ENCODE data around the gene CNPY1.

CNPY1 gene

DNA sequence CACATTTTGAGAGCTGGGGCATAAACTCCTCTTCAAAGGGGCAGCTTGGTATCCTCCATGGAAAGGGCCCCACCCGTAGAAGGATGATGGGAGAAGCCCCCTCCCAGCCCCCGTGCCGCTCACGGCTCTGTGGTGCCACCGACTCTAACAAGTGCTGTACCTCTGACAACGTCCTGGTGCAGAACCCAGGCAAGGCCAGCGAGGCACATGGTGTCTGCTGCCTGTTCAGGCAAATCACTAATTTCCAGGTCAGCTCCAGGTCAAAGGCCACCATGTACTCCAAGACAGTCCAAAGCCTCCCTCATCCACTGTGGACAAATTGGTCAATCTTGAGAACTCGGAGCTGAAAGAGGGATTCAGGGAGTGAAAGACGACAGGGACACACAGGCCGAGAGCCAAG, 11.4 kb upstream of the CNPY1 start:
- DNase-seq, result no peak

DNA sequence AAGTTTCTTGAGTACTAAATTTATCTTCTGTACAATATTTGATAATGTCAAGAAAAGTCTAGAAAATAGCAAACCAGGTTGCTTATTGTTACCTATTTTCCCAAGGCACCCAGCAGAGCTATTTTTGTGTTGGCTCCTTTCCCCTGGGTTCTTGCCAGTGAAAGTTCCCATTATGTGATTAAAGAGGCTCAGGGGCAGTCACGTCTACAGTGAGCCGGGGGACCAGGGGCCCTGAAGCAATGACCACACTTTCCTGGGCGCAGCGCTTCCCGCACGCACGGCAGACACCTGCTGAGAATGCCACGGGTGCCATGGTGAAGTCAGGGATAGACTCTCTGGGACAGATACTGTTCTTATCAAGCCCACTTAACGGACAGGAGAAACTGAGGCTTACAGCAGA, 10.4 kb upstream of the CNPY1 start:
- DNase-seq, result no peak

DNA sequence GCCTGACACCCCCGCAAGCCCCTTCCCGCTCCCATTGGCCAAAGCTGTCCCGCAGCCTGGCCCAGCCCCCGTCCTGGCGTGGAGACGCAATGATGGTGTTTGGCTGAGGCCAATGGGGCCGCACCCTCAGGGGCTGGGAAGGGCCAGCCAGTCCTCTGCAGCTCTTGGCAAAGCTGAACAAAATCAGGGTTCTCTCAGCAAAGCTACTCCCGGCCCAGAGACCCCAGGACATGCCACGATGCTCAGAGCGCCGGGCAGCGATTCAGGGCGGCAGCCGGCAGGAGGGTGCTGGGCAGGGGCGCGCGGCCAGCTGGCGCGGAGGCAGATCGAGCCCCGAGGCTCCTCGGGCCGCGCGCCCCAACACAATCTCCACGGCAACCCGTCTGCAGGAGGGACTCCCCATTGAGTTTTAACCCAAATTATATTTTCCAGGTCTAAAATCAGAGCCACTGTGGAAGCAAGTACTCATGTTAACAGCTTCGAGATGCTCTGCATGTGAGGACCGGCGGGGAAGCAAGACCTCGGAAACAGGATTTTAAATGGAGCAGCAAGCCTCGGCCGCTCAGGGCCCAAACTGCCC, 8.8 kb upstream of the CNPY1 start:
- no peak for DNase-seq

DNA sequence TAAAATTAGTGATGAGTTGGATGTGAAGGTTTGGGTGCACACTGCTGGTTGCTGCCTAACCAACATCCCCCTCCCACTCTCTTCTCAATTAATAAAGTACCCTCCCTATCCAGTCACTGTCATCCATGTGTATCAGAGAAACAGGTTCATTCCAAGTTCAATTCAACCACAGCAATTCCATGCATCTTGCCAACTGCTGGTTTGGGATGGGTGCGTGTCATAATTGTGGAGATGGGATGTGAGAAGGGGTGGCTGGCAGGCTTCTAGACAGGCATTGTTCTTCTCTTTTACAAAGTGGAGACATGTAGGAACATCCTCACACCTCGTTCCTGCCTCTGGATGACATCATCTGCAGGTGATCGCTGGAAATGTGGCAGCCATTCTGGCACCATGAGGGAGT, 7.5 kb upstream of the CNPY1 start:
- DNase-seq, result no peak

DNA sequence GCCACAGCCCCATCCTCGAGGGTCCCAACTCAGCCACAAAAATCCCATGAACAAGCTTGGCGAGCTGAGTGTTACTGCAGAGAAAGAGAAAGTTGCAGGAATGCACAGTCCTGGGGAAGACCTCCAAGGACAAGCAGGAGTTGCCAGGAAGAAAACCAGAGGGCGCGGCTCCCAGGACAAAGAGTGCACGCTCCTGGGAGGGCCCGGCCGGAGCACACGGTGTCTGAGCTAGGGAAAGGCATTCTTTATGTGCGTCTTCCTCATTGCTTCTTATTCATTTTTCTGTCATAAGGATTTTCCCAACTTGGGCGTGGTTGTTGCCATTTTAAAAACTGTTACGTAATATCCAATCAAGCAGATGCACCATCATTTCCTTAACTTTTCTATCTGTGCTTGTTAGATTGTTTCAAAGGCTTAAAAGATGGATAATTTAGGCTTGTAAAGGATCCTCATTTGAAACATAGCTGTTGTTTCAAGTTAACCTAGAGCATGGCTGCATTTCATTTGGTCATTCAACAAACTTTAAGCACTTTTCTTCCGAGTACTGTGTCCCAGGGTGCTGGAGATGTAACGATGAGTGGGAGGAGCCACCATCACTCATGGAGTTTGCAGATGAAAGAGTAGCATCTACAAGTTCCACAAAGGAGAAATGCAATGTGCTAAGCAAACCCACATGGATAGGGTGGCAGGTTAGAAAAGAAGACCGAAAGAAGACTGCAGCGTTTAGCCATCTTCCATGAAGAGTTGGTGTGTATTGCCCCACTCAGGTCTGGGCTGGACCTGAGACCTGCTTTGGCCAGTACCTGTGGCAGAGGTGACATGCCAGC, 5.6 kb upstream of the CNPY1 start:
- no peak for DNase-seq

DNA sequence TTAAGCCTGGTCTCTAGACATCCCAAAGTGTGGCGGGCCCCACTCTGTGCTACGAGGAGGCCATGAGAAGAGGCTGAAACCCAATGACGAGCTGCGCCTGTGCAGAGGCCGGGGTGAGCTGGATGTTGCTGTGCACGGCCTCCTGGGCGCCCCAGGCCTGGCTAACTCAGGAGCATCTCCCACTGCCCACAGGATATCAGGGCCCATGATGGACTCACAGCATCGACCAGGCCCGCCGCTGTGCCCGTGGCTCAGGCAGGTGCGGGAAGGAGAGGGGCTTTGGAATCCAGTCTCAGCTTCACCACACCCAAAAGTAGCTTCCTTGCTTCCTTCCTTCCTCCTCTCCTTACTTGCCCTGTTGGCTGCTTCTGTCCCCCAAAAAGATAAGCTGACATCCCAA, 4.6 kb upstream of the CNPY1 start:
- no peak for DNase-seq

DNA sequence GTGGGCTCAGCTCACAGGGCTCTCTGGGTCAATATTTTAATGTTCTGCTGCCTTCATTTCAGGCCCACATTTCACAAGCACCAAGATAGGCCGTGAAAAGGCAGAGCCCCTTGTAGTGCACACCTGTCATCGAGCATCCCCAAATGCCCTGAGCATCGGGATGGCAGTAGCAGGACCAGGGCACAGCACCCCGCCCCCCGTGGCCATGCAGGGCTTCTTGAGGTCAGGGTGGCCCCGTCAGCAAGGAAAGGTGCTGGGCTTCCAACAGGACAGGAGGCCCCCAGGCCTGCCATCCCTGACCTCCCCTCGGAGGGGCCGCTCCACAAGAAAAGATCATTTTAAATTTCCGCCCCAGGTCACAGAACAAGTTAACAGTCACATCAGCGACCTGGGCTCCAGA, 2.9 kb upstream of the CNPY1 start:
- DNase-seq, result no peak

GRCh38 chr7:155547161-155547791, 917 bp upstream of the CNPY1 start:
- no peak for DNase-seq

DNA sequence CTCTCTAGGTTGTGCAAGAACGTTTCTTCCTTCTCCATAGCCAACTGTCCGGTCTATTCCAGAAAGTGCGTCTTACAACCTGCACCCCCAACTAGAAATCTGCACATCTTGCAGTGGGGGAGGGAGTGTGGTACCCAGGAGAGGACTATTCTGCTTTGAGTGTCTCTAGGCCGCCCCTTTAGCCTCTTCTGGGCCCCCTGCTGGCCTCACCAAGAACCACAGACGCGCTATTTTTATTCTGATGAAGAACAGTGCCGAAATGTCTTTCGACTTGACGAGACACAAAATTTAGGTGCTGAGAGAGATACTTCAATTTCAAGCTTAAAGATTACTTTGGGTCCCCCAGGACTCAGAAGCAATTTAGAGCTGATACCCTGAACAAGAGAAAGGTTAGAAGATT, 1.0 kb downstream of the CNPY1 start:
- no peak for DNase-seq

GRCh38 chr7:155544485-155544884, 1.9 kb downstream of the CNPY1 start:
- DNase-seq, result no peak

GRCh38 chr7:155543926-155544325, 2.4 kb downstream of the CNPY1 start:
- no peak for DNase-seq

DNA sequence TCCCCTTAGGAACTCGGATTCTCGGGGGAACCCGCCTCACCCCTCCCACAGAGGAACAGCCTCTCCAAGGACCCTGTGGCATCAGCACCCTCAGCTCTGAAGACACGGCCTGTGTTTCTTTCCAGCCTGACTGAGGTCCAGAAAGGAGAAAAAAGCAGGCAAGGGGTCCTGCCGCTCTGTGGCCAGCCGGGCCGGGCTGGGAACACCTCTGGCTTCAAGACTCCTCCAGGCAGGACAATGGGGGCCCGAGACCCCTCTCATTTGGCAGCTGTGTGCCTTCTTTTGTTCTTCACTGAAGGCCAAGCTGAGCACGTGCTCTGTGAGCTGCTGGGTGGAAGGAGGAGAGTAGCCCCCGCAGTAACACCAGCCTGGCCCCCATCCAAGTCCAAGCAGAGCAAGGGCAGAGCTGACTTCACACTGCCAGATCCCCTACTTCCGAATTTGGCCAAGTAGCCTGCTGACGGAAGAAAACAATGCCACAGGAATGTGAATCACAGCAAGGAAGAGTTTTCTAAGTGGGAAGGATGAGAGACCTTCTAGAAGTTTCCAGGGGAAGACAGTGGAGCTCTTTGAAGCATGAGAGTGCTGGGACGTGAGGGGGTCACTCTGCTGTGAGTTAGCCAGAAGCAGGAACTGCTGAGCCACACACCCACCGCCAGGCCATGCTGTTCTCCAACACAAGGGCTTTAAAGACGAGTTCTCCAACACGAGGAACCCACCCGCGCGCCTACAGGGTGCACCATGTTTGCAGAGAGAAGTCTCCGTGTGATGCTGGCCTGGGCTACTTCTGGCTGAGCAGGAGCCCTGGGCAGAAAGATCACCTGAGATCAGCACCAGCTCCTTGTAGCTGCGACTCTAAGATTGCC, 3.1 kb downstream of the CNPY1 start:
- no peak for DNase-seq

DNA sequence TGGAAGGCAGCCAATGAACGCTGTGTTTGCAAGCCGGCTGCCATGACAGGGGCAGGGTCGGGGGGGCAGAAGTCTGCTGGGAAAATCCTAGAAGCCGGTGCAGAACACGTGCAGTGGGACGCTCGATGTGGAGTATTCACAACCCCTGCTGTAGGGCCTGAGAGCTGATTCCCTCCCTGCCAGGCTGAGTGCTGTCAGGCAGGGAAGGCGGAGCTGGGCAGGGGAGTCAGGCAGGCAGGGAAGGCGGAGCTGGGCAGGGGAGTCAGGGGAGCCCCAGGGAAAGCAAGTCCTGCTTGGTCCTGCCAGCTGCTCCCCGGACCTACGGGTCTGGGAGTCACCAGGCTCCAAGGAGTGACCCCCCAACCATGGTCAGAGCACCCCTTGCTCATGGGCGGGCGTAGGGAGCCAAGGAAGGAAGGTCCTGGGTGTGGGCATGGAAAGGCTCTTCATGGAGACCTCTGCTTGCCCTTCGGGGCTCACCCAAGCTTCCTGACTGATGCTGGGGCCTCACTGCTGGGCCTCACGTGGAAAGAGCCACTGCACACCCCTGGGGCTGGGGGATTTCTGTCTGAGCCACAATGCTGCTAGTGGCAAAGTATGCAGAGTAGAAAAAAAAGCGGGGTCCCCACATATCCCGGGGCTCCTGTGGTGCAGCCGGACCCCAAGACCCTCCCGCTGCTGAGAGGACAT, 4.2 kb downstream of the CNPY1 start:
- no peak for DNase-seq

DNA sequence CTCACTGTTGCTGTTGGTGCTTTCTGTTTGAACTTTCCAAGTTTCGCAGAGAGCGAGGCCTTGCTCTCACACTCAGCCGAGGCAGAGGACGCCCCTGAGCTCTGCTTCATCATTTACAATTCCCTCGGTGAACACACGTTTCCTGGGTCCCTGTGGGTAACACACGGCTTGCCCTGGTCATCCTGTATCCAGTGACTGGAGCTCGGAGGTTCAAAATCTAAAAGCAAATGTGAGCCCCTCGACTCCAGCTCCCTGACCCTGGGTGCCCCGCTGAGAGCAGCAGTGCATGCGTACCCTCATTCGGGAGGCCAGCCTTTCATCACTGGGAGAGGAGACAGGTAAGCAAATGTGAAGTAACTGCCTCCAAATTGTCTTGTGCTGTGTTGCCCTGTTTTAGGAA, 5.8 kb downstream of the CNPY1 start:
- no peak for DNase-seq

- DNase-seq, result no peak
Observed at GRCh38 chr7:155538293-155538692, 8.1 kb downstream of the CNPY1 start.

GRCh38 chr7:155536451-155536850, 9.9 kb downstream of the CNPY1 start:
- DNase-seq, result no peak

GRCh38 chr7:155534691-155535090, 11.7 kb downstream of the CNPY1 start:
- no peak for DNase-seq

- peak; percentile 11 for DNase-seq
Observed at GRCh38 chr7:155533827-155534690, 12.3 kb downstream of the CNPY1 start.

DNA sequence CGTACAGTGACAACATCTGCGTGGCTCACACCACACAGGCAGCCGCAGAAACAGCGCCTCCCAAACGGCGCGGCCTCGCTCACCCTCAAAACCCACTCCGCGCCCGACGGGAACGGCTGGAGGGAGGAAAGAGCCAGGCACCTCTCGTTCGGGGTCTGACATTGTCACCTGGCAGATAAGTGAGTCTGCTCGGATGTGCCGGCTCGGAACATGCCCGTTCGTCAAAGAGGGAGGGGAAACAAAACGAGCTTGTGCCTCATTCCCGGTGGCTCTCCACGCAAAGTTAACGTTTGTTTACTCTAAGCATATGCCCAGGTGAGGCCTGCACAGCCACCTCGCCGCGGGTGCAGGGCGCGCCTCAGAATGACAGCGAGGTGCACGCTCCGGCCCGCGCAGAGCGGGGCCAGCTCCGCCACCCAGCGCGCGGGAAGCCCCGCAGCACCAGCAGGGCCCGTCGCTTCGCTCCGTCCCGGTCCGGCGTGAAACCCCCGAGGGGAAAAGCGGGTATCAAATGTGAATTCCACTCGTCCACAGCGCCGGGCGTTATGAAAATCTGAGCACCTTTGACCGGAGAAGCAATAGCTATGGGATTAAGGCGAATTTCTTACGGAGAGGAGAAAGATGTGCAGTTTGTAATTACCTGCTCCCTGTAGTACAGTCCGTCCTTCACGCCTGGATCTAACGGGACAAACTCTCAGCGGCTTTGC, 13.1 kb downstream of the CNPY1 start:
- DNase-seq, result no peak

DNA sequence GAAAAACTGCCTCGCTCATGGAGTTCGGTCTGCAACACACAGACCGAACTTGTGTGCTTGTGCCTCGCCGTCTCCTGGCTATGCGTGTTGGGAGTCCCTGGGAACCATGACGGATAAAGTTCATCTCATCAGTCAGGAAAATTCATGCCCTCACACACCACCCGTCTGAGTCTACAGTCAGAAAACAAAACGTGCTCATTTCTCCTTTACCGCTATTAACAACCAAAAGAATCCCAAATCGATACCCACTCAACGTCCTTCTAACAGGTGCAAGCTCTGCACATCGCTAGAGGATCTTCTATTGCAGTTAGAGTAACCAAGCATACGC, 13.6 kb downstream of the CNPY1 start:
- DNase-seq, result no peak

GRCh38 chr7:155531681-155532080, 14.7 kb downstream of the CNPY1 start:
- DNase-seq, result no peak

Measured in activated naive CD4-positive, alpha-beta T cell treated with Interleukin-2 at 50 U/mL for 16 hours (primary cell).